DMS79 (cell line): ENCODE results near the gene MDP1.

Source experiments
- DNase-seq: peaks from one replicate; lab custom pipeline; 2025; lab: John Stamatoyannopoulos, UW

Gene MDP1

DNA sequence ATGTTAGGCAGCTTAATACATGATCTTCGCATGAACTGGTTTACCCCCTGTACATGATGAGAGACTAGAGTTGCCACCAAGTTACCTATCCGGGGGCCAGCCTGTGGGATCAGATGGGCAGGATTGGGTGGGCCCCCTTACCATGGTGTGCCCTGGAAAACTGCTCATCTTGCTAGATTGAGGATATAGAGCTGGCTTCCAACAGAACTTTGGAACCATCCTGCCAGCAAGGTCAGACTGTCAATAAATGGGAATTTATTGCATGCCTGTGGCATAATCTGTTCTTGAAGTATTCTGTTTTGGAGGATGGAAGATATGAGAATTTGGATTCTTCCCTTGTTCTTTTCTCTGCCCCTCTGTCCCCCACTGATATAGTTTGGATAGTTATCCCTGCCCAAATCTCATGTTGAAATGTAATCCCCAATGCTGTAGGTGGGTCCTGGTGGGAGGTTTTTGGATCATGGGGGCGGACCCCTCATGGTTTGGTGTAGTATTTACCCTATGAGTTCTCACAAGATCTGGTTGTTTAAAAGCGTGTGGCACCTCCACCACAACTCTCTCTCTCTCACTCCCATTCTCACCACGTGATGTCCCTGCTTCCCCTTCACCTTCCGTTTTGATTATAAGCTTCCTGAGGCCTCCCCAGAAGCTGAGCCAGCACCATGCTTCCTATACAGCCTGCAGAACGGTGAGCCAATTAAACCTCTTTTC, 16.9 kb downstream of the MDP1 start:
- no peak for DNase-seq

DNA sequence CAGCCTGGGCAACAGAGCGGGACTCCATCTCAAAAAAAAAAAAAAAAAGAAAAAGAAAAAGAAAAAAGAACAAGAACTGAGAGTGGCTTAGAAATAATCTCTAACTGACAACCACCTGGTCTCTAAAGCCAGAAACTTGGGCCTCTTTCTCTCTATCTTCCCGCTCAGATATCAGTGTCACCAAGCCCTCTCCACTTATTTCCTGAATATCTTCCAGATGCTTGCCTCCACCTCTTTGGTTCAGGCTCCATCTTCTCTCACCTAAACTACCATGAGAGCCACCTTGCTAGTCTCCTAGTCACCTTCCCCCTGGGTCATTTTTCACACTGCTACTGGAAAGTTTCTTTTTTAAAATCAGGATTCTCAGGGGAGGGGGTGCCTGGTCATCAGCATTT, 18.8 kb downstream of the MDP1 start:
- no peak for DNase-seq

DNA sequence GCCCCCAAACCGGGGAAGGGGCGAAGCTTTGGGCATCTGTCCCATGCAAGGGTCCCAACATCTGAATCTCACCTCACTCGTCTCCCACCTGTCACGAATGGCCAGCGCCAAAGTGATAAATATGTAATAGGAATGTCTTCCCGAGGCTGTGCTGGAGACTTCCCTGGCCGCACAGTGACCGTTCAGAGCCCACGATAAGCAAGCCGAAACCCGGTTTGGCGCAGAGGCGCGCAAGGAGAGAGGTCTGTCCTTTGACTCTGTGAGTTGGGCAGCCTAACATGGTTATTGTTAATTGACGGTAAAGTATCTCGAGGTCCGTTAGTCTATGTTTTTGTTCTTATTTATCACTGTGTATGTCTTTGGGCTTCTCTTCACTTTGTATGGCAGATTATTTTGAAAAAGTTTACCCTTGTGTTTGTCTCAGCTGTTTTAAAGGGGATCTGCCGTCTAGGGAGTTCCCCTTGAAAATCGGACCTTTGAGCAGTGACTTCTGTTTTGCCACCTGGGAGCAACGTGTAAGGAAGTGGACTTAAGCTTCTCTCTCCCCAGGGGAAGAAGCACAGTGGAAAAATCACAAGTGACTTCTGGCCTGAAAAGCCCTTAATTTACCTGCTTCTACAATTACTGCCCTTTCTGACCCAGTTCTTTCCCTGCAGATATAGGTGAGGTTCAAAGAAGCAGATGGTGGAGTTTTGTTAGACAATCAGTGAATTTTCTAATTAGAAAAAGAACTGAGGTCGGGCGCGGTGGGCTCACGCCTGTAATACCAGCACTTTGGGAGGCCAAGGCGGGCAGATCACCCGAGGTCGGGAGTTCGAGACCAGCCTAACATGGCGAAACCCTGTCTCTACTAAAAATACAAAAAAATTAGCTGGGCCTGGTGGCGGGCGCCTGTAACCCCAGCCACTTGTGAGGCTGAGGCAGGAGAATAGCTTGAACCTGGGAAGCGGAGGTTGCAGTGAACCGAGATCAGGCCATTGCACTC, 19.5 kb downstream of the MDP1 start:
- peak; percentile 16 for DNase-seq

DNA sequence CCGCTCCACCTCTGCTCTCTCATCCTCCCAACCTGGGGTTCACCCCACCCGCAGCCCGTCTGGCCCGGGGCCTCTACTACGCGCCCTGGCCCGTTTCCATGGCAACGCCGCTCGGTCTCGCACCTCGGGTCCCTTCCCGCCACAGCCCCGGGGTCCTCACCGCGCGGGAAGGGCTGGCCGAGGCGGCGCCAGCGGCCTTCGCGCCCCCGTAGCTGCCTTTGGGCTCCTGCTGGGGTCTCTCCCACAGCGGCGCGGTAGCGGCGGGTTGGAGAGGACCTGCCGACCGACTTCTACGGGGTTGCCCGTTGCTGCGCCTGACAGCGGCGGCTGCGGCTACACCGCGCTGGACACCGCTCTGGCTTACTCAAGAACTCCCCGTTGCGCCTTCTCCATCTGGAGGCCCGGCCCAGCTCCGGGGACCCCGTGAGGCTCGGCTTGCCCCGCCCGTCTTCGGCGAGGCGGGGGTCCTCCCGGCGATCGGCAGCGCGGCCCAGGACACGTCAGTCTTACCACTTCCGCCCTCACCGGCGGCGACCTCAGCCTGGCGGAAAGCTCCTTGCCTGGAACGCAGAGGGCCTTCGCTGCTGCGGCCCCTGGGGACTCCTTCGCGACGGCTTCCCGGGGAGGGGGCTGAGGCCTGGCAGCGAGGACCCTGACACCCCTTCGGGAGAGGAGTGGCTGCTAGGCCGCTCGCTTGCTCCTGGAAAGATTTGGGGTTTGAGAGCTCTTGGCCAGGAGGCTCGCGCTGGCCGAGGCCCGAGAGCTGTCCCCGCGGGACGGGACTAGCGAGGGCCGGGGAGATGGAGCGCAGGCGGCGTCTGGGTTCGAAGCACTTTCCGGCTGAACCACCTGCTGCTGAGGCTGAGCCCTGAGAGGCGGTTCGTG, 20.4 kb downstream of the MDP1 start, which contains the start of gene TM9SF1:
TSS of gene TM9SF1 (minus strand) at position 256 of the 885 bp plus-strand sequence. CDS start 422 bp downstream, outside the sequence.
- peak; percentile 88 for DNase-seq

DNA sequence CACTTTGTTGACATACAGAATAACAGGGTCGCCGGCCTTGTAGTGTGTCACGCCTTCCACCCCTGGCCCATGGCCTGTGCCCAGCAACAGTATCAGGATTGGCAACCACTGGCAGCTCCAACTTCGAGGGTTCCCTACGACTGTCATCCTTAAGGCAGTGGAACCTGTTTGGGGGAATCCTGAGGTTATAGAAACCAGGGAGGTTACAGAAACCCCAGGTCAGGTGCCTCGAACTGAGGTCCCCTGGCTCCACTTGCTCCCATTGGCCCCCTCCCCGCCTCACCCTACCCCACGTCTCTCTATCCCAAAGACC, 21.0 kb downstream of the MDP1 start:
- no peak for DNase-seq

DNA sequence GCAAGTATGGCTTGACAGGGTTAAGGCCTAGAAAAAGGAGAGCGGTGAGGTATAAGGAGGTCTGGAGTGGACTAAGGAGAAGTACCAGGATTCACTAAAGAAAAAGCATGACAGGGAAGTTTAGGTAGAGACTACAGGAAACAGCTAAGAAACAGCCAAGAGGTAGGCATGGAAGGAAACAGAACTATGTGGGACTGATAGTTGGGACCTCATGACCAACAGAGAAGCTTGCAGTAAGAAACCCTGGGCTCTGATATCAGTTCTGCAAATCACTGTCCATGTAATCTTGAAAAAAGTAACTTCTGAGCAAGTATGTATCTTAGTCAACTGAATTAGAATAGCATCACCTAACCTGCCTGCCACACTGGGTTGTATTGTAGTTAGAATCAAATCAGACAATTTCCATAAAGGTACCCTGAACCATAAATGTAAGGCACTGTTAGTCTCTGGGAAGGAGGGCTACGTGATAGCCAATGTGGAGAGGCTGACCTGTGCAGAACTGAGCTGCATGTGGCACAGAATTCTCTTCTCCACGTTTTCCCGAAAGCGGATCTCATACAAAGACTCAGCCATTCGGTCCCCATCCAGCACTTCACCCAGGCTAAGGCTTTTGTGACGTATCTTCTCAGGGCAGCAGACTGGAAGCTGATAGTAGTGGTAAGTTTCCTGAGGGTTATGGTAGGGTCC, 21.5 kb downstream of the MDP1 start:
- no peak for DNase-seq

DNA sequence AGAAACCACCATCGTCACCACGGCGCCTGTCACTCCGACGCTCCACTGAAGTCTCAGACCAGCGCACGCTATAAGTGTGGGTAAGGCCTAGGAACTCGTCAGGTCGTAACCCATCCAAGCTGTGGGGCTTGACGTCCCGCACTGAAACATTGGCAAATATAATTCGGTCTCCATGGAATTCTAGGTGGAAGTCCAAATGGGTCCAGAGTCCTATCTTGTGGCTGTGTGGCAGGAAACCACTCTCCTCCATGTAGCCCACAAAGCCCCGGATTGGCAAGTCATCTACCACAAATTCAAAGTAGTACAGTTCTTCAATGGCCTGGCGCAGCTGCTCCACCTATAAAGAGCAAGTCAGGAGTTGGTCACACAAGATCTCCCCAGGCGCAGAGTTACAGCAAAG, 22.9 kb downstream of the MDP1 start:
- DNase-seq, result no peak

DNA sequence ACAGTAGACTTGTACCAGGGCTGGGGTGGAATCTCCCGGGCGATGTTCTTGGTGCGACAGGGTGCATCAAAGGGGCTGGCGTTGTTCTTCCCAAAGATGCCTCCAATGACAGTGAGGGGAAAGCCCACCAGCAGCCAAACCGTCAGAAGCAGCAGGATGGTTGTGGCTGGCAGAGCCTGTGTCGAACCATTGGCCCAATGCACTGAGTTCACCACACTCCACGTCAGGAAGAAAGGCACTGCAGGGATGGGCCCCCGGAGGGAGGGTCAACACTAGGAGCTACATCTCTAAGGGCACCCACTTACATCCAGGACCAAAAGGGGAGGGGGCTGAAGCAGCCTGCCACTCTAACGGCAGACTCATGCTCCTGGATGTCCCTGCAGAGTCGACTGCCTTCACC, 25.4 kb downstream of the MDP1 start:
- no peak for DNase-seq

DNA sequence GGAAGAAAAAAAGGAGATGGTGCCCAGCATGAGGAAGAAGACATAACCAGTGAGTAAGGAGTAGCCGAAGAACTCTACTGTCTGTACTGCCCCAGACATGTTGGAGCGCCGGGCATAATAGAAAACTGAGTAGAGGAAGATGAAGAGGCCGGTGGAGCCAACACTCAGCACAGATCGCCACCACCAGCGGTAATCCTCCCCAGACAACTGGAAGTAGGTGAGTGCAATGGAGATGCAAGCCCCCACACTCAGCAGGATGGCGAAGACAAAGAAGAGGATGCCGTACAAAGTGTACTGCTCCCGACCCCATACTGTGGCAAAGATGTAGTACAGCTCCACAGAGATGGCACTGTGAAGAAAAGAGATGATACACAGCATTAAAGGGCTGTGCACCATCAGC, 26.4 kb downstream of the MDP1 start:
- no peak for DNase-seq

DNA sequence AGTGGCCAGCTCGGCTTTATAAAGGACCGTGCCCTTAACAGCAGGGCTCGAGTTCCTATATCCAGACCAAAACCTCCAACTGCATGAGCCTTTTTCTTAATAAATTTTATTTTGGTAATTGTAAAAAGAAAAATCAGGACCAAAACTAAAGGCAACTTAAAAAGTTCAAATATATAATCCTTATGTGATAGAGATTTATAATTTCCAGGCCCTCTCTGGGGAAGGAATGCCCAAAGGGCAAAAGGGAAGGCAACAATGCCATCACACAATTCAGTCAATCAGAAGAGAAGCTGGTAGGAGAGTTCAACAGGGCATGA, 26.8 kb downstream of the MDP1 start:
- DNase-seq, result no peak

DNA sequence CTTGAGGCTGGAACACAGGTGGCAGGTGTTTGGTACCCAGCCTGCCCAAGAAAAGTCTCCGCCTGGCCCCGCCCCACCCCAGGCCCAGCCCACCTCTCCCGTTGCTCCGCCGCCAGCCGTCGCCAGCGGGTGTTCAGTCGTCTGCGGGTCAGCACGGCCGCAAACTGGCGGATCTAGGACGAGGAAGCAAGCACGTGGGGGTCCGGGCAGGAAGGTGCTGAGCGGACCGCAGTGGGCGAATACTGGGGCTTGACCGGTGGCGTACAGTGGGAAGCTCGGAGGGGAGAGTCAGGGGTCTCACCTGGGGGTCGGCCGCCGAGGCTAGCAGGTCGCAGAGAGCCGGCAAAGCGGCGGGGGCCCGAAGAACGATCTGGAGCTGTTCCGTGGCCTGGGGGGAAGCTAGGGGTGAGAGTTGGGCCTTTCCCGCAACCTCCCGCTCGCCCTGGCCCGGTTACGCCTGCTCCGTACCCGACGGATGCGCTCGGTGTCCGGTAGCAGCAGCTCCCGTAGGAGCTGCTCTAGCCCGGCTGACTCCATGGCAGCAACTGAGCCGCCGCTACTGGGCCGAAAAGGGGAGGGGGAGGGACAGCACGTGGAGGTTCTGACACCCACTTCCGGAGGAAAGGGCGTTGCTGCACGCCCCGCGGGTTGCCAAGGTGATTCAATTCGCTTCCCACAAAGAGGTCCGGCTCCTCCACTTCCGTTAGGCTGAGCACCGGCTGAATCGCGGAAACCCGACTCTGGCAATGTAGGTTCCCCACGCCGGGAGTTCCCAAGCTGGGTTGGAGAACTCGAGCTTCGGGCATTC, 27.4 kb downstream of the MDP1 start, which contains the start of gene IPO4:
TSS of gene IPO4 (minus strand) at position 566 of the 808 bp plus-strand sequence. CDS start at position 537, 29 bp downstream.
- DNase-seq, result peak; percentile 98

DNA sequence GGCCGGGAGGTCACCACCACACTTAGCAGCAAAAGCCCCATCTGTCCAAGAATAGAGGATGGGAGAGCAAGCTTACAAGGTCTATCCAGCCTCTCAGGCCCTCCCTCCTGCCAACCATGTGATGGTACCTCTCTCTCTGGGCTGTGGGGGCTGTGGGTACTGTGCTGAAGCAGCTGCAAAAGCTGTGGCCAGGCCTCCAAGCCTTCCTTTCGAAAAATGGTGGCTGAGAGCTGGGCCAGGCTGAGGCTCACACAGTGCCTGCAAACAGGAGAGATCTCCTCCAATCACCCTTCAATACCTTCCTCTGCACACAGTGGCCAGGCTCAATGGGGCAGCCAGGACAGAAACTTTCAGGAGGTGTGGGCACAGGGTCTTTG, 28.3 kb downstream of the MDP1 start:
- DNase-seq, result no peak

DNA sequence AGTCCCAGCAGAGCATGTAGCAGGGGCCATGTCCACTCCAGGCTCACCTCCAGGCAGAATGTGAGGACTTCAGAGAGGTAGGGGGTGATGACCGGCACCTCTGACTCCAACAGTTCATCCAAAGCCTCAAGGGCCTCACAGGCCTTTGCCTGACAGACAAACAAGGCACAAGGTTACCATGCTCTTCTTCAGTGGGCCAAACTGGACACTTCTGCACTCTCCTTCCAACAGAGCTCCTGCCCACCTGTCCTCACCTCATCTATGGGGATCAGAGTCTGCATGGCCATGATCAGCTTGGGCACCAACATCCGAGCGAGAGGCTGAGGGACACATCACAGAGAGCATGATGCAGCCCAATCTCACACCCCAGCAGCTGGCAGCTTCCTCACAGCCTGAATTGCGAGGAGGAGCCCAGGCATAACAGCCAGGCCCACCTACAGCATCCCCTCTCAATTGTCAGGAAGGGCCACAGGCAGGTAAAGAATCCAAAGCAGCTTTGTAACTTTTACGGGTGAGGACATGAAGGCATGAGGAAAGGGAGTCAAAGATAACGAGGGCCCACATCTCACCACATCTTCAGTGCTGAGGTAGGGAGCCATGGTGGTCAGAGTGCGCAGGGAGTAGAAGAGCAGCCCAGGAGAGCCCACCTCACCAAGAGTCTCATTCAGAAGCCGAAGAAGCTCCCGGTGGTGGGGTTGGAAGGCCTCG, 28.9 kb downstream of the MDP1 start:
- DNase-seq, result no peak

DNA sequence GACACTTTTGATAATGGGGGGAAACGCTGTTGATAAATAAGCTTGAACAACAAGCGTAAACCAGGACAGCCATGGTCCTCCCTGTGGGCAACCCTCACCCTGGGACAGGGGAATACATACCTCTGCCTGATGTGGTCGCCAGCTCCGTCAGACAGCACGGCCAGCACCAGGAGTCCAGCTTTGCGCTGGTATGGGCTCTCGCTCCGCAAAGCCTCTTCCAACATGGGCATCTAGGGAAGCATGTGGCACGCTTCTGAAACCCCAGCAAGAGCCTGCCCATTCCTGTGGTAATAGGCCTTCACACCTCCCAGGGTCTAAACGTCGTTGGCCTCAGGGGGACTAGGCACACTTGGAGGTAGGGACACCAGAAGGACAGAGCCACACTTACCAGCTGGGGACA, 30.1 kb downstream of the MDP1 start:
- no peak for DNase-seq

DNA sequence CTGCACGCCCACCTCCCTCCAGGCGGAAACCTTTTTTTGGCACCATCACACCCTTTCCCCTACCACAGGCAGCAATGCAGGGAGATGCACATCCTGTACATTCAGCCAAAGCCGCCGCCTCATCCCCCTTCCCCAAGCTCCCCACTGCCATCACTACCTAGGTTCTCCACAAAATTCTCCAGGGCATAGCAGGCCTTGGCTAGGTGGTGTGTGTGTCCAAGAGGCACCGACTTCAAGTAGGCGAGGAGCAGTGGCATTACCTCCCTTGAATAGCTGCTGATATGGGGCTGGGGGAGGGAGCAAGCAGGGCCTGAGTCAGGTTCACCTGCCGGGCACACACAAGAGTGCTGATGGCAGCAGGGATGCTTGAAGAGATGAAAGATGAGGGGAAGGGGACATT, 30.8 kb downstream of the MDP1 start:
- no peak for DNase-seq

DNA sequence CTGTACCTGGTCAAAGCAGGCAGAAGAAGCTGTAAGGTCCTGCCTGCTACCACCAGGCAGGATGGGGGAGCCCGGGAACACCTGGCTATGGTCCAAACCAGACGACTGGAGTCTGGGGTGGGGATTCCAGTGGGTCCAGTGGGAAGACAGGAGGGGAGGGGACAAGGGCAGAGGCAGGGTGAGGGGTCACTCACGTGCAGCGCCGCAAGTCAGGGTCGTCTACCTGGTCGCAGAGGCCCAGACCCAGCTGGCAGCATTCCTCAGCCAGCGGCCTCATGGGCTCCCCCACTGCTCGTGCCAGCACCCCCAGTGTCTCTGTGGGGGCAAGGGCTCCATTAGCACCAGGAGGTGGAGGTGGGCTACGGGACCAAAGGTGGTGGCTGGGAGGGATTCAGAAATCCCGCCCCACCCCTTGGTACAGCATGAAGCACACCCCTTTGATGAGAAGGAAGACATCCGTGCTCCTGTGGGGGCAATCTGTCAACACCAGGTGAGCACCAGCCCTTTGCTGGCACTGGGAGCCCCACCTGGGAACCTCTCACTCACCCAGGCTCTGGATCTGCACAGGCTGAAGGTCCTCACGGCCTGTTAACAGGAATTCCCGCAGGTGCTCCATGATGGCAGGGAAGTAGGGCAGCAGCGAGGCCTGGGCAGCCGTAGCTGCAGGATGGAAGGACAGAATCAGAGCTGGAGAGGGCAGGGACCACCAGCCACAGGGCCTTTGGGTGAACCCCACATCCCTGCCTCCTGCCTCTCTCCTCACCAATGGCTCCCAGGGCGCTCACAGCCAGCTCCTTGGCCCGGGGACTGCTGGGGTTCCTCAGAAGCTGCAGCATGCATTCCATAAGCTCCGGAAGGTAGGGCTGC, 31.5 kb downstream of the MDP1 start:
- no peak for DNase-seq

DNA sequence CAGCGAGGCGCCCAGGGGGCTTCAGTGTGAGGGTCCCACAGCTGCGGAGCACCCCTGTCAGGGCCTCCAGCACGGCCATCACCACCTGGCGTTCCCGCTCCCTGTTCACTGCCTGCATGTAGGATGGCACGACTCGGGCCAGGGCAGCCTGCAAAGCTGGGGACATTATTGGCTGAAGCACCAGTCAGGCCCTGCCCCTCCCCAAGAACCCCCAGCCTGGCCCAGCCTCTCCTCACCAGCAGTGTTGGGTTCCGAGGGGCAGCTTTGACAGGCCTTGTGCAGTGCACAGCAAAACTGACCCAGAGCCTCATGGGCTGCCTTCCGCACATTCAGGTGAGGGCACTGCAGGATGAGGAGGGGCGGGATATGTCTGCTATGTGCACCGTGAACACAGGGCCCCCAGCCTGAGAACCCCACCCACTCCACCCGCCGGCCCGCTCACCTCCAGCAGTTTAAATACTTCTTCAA, 32.8 kb downstream of the MDP1 start:
- DNase-seq, result no peak

DNA sequence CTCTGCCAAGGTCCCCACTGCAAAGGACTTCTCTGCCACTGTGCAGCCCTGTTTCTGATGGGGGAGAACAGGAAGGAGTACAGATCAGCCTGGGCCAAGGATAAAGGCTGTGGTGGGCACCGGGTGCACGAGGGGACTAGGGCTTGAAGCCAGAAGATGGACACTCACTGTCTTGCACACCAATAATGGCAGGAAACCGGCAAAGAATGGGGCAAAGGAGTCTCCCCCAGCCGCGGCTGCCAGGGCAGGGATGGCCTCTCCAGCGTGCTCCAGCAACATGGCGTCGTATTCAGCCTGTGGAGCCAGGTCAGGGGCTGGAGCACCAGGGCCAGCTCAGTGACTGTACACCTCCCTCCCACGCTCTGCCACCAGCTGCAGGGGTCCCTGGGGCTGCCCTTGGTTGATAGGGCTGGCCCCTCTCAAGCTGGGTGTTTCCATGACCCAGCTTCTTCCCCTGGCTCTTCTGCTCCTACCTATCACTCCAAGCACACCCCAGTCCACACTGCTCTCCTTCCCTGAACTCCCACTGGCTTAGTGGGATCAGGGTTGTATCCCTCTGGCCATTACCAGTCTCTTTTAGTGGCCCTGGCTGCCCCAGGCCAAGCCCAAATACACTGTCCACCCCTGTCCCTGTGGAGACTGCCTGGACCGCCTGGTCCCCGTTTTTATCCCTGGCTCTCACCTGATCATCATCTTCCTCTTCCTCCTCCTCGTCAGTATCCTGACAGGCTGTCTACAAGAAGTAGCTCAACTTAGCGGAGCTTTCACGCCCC, 33.6 kb downstream of the MDP1 start:
- no peak for DNase-seq
